SKM-1 (cell line): ENCODE results near the gene UGGT2.
"Not testable (repeated sequence)": the region's sequence is repeated elsewhere in the genome, so short reads cannot be mapped to it uniquely, and the experiment has no call there.

Source experiments
- DNase-seq: peaks from one replicate; lab custom pipeline; 2025; ENCODE audit not compliant: unreplicated experiment; lab: John Stamatoyannopoulos, UW

UGGT2 gene

DNA sequence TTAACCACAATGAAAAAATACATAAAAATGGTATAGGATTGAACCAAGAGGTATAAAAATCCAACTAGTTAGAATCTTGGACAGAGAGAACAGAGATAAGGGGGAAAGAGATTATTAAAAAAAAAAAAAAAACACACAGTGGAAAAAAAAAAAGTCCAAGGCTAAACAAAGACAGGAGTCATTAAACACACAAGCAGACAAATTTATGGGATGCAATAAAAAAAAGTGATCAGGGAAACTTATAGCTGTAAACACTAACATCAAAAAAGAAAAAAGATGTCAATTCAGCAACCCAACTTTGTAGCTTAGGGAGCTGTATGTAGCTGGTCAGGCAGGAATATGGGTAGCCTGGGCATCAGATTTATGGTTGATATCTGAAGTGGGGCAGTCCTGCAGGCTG, 247.3 kb downstream of the UGGT2 start:
- DNase-seq: no peak

DNA sequence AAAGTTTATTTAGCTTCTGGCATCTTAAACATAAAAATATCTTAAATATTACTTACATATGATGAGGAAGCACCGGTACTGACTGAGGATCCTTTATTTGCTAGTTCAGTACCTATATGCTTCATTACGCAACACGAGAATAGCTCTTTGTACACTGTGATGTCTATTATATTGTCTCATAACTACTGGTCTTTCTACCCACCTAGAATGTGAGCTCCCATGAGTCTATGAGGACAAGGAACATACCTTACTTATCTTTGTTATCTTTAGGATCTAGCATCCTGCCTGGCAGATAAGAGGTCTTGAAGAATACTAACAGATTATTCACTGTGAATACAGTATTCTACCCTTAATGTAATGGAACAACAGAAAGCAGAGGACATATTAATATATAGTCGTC, 251.4 kb downstream of the UGGT2 start:
- no peak for DNase-seq

DNA sequence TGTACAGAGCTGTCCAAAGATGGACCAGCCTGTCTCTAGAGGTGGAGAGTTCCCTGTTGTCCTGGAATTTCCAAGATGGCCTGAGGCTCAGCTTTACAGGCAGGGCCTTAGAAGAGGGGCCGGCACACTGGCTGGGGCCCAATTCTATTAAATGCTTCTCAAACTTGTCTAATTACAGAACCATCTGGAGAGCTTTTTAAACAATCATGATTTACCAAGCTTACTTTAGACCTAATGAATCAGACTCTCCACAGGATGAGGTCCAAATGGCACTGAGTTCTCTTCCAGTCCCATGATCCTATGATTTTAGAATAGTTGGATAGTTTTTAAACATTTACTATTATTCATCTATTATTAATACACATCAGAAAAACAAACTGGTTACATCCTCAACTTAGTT, 252.8 kb downstream of the UGGT2 start:
- DNase-seq: no peak

DNA sequence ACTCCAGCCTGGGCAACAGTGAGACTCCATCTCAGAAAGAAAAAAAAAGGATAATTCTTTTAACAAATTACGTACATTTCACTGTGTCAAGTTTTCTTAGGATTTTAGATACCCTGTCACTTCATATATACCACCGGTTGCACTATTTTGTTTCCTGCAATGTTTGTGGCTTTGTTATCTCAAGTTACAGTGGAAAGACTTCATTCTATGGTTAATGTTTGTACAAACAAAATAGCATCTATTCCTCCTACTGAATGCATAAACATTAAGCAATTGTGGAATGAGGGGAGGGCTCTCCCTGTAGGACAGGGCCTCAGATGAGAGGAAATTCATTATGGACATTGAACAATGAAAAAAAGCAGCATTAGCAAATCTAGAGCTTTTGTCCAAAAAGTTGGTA, 256.2 kb downstream of the UGGT2 start:
- no peak for DNase-seq

DNA sequence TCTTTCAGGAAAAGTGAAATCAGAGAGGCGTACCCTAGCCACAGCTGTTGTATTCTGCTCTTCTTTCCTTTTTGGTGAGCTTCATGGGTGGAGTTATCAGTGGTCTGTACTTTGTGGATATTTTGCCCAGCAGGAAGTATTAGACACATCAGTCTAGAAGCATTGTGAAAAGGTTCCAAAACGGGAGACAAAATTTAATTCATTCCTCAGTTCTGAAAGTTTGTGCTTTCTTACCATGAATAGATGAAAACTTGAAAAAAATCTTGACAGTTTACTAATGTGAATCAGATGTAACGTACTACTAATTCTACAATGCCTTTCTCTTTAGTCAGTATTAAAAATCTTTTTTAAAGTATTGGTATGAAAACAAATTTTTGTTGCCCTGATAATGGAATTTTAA, 259.4 kb downstream of the UGGT2 start:
- no peak for DNase-seq

DNA sequence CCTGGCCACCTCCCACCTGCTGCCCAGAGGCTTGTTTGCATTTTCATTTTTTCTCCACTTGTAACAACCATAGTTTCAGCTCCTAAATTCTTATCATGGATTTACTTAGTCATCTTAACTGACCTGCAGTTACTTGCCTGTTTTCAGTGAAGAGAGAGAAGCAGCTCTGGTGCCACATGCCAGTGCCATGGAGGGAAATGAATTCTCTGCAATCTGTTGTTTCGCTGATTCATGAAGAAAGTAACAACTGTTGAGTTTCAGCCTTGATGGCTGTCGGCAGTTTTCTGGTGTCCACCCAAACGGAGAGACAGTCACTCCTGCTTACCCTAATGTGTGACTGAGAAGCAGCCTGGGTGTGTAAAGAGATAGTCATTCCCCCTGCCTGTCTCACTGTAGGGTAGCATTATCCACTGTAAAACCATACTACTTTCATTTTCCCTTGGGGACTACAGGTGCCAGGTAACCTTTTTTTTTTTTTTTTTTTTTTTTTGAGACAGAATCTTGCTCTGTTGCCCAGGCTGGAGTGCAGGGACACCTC, 260.1 kb downstream of the UGGT2 start:
- no peak for DNase-seq

DNA sequence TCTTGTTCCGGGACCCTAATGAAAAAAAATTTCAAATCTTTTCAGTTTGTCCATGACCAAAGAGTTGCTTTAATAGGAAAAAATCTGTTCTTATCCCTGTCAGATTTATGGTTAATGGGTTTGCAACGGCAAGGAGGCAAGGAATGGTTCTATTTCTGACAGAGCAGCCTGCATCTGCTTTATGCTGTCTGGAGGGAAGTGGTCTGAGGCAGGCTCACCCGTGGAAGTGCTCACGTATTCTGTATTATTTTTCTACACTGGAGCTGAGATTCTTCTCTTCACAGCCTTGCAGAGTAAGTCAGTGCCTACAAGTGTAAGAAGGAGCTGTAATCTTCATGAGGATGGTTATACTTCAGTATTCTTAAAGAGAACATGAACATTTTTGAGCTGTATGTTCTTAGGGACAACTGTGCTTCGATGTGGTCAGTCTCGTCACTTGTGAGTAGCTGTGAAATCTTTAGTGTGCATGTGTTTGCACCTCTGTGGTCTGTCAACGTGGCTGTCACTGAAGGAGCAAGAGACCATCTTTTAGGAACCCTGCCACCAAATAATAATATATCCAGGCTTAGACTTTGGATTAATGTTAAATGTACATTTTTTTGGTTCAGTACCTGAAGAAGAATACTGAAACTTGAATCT, 262.0 kb downstream of the UGGT2 start:
- no peak for DNase-seq

DNA sequence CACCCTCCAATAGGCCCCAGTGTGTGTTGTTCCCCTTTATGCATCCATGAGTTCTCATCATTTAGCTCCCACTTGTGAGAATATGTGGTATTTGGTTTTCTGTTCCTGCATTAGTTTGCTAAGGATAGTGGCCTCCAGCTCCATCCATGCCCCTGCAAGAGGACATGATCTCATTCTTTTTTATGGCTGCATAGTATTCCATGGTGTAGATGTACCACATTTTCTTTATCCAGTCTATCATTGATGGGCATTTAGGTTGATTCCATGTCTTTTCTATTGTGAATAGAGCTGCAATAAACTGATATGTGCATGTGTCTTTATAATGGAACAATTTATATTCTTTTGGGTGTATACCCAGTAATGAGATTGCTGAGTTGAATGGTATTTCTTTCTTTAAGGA, 263.9 kb downstream of the UGGT2 start:
- DNase-seq: not testable (repeated sequence)

DNA sequence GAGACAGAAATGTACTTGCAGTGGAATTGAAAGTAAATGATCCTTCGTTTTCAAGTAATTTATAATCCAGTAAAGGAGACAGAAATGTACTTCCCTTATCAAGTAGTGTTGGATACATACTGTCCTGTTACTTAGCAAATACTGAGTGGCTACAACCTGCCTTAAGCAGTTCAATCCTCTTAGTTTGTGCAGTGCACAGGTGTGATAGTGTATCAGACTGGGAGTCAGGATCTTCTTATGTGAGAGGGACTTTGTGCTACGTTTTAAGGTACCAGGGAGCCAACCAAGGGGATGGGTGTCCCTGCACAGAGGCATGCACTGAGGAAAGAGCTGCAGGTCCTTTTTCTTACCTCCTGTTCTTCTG, 265.1 kb downstream of the UGGT2 start:
- no peak for DNase-seq

DNA sequence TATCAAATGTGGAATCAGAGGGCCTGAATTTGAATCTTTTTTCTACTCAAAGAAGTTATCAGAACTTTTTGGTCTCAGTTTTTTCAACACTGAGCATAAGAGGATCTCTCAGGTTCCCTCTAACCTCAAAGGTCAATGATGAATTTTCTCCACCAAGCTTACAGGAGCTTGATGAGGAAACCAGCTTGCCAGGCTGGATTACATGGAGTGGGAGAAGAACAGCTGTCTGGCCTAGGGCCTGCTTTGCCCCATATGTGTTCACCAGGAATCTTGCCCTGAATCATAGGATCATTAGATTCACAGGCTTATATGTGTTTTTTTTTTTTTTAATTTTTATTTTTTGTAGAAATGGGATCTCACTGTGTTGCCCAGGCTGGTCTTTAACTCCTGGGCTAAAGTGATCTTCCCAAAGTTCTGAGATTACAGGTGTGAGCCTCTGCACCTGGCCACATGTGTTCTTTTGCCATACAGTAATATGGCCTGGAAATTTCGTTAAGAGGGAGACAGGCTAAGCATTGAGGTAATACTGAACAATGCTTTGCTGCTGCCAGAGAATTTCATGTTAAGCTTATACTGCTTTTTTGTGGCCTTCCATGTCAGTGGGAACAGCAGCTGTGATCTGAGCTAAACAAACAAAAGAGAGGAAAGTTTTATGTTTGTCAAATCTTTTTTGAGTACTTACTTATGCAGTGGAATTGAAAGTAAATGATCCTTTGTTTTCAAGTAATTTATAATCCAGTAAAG, 265.7 kb downstream of the UGGT2 start:
- DNase-seq: no peak

DNA sequence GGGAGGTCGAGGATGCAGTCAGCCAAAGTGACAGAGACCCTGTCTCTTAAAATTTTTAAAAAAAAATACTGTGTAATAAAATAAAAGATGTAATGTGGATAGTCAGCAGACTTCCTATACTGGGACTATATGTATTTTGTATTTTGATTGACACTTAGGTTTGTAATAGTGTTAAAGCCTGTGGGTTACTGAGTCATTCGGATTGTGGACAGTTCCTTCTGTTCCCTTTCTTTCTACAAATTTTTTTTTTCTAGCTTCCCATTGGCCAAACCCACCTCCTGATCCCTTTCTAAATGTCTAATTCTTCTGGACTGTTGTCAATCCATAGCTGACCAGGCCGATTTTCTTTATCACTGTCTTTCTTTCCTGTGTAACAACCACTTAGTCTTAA, 268.3 kb downstream of the UGGT2 start:
- DNase-seq: no peak

DNA sequence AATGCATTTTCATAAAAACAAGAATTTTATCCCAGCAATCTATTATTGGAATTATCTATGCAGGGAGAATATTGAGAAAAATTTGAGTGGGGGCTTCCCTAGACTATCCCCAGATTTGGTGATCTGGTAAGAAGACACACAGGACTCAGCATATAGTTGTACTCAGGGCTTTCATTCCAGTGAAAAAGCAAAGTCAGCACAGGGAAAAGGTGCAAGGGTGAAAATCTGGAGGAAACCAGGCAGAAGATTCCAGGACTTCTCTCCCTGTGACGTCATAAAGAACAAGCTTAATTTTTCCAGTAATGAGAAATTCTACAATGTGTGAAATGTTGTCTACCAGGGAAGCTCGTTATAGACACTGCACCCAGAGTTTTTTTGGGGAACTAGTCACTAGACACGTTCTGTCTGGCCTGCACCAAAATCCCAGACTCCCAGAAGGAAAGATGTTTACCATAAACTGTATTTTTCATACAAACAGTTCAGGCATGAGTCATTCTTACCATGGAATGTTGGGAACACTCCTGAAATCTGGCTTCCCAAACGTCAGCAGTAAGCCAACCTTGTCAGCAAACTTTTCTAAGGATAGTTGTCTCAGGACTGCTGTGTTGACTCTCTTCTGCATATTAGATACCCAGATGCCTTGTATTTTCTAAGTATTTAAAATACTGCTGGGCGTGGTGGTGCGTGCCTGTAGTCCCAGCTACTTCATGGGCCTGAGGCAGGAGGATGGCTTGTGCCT, 268.9 kb downstream of the UGGT2 start:
- no peak for DNase-seq

DNA sequence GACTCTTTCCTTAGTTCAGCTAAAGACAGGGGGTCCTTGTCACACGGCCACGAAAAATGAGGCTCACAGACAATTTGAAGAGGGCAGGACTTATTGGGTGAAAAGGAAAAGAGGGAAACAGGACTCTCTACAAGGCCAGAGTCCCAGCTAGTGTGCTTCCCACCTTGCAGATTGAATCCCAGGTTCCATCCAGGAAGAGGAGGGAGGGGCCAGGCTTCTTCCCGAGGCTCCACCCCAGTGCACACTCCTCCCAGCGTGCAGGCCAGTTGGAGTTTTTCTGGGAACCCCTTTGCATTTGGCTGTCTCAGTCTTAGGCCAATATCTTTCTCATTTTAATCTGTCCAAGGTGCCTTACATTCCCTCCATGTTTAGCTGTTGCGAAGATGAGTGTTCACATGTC, 269.5 kb downstream of the UGGT2 start:
- no peak for DNase-seq

DNA sequence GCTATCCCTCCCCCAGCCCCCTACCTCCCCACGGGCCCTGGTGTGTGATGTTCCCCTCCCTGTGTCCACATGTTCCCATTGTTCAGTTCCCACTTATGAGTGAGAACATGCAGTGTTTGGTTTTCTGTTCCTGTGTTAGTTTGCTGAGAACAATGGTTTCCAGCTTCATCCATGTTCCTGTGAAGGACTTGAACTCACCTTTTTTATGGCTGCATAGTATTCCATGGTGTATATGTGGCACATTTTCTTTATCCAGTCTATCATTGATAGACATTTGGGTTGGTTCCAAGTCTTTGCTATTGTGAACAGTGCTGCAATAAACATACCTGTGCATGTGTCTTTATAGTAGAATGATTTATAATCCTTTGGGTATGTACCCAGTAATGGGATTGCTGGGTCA, 271.3 kb downstream of the UGGT2 start:
- DNase-seq: not testable (repeated sequence)

DNA sequence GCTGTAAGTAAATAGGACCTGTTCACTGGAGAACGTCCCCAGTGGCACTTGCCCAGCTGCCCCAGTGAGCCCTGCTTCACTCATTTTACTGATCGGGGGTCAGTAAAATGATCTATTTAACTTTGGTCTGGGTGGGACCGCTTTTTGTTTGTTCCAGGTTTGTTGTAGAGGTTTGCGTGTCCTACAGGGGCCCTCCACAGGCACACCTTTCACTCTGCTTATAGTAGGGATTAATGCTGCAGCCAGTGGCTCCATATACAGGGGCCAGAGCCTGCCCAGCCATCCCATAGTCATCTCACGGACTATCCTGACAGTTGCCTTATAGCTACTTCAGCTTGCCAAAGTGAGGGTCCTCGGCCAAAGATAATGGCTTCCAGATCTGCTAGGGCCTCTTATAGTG, 272.2 kb downstream of the UGGT2 start:
- DNase-seq: no peak

DNA sequence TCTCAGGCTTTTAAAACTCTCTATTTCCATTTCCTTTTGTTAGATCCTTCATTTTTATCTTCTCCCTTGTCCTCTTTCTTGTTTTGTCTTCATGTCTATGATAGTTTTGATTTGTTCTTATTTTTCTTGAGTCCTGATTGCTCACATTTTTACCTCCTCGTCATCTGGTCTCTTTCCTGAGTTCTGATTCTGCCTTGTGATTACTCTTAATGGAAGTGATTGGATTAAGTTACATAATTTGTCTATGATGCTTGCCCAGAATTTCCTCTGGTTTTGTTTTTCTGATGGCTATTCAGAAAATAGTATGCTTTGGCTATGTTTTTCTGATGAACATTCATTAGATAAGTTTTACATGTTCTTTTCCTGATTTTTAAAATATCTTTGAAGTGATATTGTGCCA, 273.7 kb downstream of the UGGT2 start:
- DNase-seq: no peak

DNA sequence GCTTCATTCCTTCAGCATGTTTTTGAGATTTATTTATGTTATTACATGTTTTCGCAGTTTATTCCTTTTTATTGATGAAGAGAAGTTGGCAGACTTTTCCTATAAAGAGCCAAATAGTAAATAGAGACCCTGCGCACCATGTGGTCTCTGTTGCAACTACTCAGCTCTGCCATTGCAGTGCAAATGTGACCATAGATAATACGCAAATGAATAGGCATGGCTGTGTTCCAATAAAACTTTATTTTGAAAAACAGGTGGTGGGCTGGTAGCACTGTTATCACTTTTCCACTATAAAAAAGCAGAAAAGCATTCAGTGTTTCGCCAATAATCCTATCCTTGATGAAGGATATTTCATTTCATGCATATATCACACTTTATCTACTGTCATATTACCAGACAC, 281.3 kb downstream of the UGGT2 start:
- no peak for DNase-seq

DNA sequence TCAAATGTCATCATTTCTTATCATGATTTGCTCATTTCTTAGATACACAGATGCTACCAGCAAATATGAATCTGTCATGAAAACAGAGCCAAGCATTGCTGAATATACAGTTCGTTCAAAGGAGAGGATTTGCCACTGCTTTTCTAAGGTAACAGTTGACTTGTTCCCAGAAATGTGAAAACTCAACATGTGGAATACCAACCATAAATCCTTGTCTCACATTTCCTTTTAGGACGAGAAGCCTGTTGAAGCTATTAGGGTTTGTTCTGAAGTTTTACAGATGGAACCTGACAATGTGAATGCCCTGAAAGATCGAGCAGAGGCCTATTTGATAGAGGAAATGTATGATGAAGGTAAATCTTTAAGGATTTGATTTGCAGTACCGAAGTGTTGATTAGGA, 289.6 kb downstream of the UGGT2 start:
- DNase-seq: no peak

DNA sequence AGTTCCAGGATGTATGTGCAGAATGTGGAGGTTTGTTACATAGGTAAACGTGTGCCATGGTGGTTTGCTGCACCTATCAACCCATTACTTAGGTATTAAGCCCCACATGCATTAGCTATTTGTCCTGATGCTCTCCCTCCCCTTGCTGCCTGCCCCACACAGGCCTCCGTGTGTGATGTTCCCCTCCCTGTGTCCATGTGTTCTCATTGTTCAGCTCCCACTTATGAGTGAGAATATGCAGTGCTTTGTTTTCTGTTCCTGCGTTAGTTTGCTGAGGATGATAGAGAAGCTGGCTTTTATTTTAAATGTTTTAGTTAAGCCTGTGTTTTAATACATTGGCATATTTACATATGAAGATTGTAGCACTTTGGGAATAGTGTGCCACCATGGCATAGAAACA, 290.6 kb downstream of the UGGT2 start:
- not testable (repeated sequence) for DNase-seq

DNA sequence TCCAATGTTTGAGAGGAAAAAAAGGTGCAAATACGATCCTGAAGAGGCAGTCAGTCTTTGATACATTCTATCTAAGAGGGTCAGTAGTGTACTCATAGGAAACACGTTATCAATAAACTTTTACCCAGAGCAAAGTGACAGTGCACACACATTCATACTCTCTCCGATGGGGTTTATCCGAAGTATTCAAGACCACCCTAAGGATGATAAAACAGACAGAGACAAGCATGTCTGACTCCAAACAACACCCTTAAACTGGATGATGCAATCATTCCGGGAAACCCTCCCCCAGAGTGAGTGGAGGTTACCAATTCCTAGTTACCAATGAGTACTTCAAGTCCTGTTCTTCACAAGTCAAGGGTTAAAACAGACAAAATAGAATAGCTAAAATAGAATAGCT, 297.1 kb downstream of the UGGT2 start:
- no peak for DNase-seq

DNA sequence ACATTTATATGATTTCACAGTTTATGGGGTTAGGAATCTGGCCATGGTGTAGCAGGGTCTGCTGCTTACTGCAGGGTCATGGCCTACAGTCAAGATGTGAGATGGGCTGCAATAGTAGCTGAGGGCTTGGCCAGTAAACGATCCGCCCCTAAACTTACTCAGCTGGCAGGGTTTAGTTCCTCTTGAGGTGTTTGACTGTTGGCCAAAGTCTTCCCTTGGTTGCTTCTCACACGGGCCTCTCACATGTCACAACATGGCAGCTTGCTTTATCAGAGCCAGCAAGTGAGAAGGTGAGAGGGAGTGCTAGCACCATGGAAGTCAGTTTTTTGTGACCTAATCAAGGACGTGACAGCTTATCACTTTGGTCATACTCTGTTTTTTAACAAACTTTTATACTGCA, 299.1 kb downstream of the UGGT2 start:
- no peak for DNase-seq

DNA sequence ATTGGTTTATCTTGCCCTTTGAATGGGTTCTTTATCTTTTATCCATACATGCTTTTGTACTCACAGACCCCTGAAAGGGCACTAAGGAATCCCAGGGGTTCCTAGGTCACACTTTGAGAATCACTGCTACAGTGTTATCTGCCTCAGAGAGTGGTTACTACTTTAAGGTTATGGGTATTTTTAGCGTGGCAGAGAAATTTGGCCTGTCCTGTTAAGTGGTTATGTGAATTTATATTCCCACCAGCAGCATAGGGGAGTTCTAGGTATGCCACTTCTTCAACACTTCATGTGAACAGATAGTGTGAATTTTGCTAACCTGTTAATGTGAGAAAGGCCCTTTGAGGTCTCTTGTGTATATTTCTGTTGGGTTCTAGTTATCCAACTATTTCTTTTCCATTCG, 300.5 kb downstream of the UGGT2 start:
- no peak for DNase-seq
